Subcutaneous abdominal adipose tissue (tissue), 5 donors: ENCODE data around the gene CTNND2.

Source experiments
- H3K27ac ChIP-seq: one replicate; pipeline ENCODE4 v1.7.0; 2013; ENCODE audit warnings: low read depth, mild to moderate bottlenecking, inconsistent platforms, low read length, moderate library complexity
- H3K27me3 ChIP-seq, 5 donors: one replicate each; pipeline ENCODE4 v1.7.0; 2013; ENCODE audit warnings: low read length in 5 of 5, inconsistent platforms in 1 of 5; ENCODE audit not compliant: control insufficient read depth in 5 of 5, insufficient read depth in 4 of 5
- H3K36me3 ChIP-seq, 5 donors: one replicate each; pipeline ENCODE4 v1.7.0; 2013; ENCODE audit warnings: low read length in 5 of 5; ENCODE audit not compliant: control insufficient read depth in 5 of 5, insufficient read depth in 5 of 5
- H3K4me1 ChIP-seq, 5 donors: one replicate each; pipeline ENCODE4 v1.7.0; 2013; ENCODE audit warnings: low read length in 5 of 5, mild to moderate bottlenecking in 3 of 5, moderate library complexity in 1 of 5; ENCODE audit not compliant: control insufficient read depth in 5 of 5, insufficient read depth in 5 of 5
- H3K4me3 ChIP-seq, 5 donors: one replicate each; pipeline ENCODE4 v1.7.0; 2013; ENCODE audit warnings: low read length in 5 of 5, low read depth in 1 of 5
- H3K9ac ChIP-seq, 5 donors: one replicate each; pipeline ENCODE4 v1.7.0; 2013; ENCODE audit warnings: low read length in 5 of 5, mild to moderate bottlenecking in 4 of 5, moderate library complexity in 3 of 5
- H3K9me3 ChIP-seq, 5 donors: one replicate each; pipeline ENCODE4 v1.7.0; 2013; ENCODE audit warnings: low read length in 5 of 5; ENCODE audit not compliant: control insufficient read depth in 5 of 5
- donor health status: healthy.
- donor health status: healthy.
- donor health status: healthy.
- donor health status: healthy.
- donor health status: healthy.

Gene CTNND2

DNA sequence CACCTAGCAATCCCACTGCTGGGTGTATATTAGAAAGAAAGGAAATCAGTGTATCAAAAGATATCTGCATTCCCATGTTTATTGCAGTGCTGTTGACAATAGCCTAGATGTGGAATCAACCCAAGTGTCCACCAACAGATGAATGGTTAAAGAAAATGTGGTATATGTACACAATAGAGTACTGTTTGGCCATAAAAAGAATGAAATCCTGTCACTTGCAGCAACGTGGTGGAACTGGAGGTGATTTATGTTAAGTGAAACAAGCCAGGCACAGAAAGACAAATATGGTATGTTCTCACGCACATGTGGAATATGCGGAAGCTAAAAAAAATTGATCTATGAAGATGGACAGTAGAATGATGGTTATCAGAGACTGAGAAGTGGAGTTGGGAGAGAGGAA, 921.6 kb downstream of the CTNND2 start:
- Histone ChIP-seq H3K4me3 (no peak overlapping the region), H3K27ac (no peak overlapping the region), H3K4me1 (no peaks in the 10 kb centered on the region), H3K27me3 (peaks cover 0 to 8% (median 6%) of the 10 kb centered on the region in 5 donors), H3K9ac (no peak overlapping the region), H3K36me3 (no peaks in the 10 kb centered on the region), H3K9me3 (no peaks in the 10 kb centered on the region)

DNA sequence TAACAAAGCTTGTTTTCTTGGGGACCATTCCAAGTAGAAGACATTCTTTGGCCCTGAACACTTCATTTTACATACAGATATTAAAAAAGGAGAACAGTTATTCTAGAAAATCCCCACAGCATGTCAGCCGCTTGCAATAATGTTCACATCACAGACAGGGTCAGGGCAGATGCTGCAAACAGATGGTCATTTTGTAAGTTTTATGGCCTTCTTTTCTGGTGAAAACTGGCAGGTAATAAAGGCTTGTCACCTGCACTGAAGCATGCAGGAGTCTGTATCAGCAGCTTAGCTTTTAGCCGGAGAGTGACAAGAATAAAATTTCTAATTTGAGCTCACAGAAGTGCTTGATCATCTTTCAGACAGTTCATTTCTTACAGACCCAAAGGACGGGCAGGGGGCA, 922.3 kb downstream of the CTNND2 start:
- Histone ChIP-seq H3K9ac (no peak overlapping the region), H3K27ac (no peak overlapping the region), H3K4me1 (peaks cover 0 to 5% (median 0%) of the 10 kb centered on the region in 5 donors), H3K4me3 (no peak overlapping the region), H3K27me3 (peaks cover 0 to 4% (median 2%) of the 10 kb centered on the region in 5 donors), H3K9me3 (no peaks in the 10 kb centered on the region), H3K36me3 (no peaks in the 10 kb centered on the region)

DNA sequence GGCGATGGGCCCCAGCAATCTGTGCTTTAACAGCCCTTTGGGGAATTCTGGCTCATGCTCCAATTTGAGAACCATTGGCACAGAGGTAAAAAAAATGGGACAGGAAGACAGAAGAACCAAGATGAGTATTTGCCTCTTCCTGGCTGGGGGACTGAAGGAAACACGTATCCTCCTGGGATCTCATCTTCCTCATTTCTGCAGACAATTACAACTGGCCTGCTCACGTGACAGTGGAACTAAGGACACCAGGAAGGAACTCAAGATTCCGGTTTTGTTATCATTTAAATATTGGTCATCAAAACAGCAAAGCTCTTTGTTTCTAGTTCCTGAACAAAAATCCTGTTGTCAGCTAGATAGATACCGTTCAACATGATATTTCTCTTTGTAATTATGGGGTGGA, 927.2 kb downstream of the CTNND2 start:
- Histone ChIP-seq H3K9ac (no peak overlapping the region), H3K36me3 (no peaks in the 10 kb centered on the region), H3K27ac (no peak overlapping the region), H3K4me3 (no peak overlapping the region), H3K9me3 (no peaks in the 10 kb centered on the region), H3K4me1 (peaks cover 0 to 6% (median 0%) of the 10 kb centered on the region in 5 donors), H3K27me3 (no peaks in the 10 kb centered on the region)

DNA sequence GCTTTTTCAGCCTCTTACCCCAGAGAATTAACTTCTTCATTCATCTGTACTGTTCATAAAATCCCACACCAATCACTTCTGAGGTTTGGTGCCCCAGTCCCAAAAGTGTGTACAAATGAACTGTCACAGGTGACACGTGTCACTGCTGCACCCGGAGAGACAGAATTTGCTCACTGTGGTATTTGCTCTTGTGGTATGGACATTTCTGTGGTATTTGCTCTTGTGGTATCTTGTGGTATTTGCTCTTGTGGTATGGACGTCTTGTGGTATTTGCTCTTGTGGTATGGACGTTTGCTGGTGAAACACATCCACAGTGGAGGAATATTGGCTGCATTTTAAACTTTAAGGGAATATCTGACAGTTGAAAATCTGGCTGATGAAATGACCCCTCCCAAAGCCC, 928.3 kb downstream of the CTNND2 start:
- H3K27me3 ChIP-seq: no peaks in the 10 kb centered on the region
- no peaks in the 10 kb centered on the region for H3K9me3 ChIP-seq
- no peak overlapping the region for H3K4me3 ChIP-seq
- H3K9ac ChIP-seq: no peak overlapping the region
- H3K36me3 ChIP-seq: no peaks in the 10 kb centered on the region
- peaks cover 0 to 6% (median 0%) of the 10 kb centered on the region in 5 donors for H3K4me1 ChIP-seq
- H3K27ac ChIP-seq: no peak overlapping the region

DNA sequence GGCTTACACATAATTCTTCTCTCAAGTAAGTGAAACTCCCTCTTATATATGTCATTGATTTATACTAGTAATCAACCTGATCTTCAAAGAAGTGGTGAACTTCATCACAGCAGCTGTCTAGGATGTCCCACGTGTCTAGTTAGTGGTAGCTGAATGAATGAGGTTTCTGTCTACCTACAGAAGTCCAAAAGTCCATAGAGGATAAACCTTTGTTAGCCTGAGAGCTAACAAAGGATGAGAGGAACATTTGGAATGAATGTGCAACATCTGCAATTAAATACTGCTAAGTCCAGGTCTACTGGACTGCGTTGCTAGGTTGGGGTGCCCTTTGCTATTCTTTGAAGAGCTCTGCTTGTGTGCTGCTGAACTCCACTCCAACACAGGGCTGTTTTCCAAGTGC, 929.4 kb downstream of the CTNND2 start:
- Histone ChIP-seq H3K9ac (no peak overlapping the region), H3K27me3 (no peaks in the 10 kb centered on the region), H3K36me3 (no peaks in the 10 kb centered on the region), H3K4me1 (peaks cover 0 to 6% (median 0%) of the 10 kb centered on the region in 5 donors), H3K9me3 (no peaks in the 10 kb centered on the region), H3K4me3 (no peak overlapping the region), H3K27ac (no peak overlapping the region)

DNA sequence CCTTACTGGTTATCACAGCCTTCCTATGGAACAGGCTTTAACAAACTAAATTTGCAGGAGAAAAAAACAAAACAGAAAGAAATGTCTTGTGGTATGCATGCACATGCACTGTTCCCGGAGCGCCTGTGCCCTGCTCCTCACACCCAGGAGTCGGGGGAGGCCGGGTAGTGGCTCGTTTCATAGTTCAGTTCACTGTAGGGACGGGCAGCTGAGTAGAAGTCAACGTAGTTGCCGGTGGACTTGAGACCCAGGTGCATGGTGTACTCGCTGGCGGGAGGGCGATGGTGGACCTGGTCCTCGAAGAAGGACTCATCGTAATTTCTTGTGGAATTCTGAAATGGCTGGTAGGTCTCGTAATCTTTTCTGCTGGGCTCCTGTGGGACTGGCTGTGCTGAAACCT, 930.9 kb downstream of the CTNND2 start:
- H3K4me1 ChIP-seq: peaks cover 0 to 6% (median 0%) of the 10 kb centered on the region in 5 donors
- H3K9ac ChIP-seq: no peak overlapping the region
- no peak overlapping the region for H3K27ac ChIP-seq
- H3K9me3 ChIP-seq: no peaks in the 10 kb centered on the region
- H3K27me3 ChIP-seq: no peaks in the 10 kb centered on the region
- no peaks in the 10 kb centered on the region for H3K36me3 ChIP-seq
- H3K4me3 ChIP-seq: no peak overlapping the region

DNA sequence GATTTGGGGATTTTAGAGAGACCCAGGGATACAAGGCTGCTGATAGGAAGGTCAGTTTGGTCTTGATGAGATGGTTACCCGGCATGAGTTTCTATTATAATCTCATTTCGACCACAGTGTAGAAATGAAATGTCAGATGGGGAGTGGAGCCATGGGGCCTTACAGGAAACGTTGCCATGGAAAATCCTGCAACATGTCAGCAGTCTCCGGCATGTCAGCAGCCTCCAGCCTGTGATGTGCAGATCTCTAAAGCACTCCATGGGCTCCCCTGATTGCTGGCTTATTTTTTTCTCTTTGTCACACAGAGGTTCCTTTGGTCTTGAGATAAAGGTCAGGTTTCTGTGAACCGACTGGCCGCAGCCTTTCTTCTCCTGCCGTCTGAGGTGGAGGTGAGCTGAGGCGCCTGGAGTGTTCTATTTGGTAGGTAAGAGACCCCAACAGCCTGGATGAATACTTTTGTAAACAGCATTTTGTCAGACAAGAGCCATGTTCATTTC, 934.5 kb downstream of the CTNND2 start:
- no peak overlapping the region for H3K27ac ChIP-seq
- H3K4me1 ChIP-seq: no peaks in the 10 kb centered on the region
- no peak overlapping the region for H3K9ac ChIP-seq
- H3K4me3 ChIP-seq: no peak overlapping the region
- H3K9me3 ChIP-seq: no peaks in the 10 kb centered on the region
- H3K36me3 ChIP-seq: no peaks in the 10 kb centered on the region
- H3K27me3 ChIP-seq: no peaks in the 10 kb centered on the region

DNA sequence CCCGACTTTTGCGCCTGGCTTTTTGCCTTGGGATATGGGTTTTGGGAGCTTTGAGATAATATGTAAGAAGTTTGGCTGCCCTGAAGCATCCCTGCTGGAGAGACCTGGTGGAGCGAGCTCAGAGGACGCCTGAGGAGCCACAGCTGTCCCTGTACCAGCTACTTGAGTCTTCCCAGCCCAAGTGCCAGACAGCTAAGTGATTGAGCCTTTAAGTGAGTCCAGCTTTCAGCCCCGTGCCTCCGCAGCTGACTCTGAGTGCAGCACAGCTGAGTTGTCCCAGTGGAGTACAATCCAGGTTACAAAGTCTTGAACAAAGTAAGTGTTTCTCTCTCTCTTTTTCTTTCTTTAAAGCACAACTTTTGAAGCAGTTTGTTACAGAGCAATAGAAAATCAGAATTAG, 939.4 kb downstream of the CTNND2 start:
- Histone ChIP-seq H3K4me3 (no peak overlapping the region), H3K4me1 (no peaks in the 10 kb centered on the region), H3K9me3 (no peaks in the 10 kb centered on the region), H3K9ac (no peak overlapping the region), H3K27ac (no peak overlapping the region), H3K36me3 (no peaks in the 10 kb centered on the region), H3K27me3 (no peaks in the 10 kb centered on the region)

DNA sequence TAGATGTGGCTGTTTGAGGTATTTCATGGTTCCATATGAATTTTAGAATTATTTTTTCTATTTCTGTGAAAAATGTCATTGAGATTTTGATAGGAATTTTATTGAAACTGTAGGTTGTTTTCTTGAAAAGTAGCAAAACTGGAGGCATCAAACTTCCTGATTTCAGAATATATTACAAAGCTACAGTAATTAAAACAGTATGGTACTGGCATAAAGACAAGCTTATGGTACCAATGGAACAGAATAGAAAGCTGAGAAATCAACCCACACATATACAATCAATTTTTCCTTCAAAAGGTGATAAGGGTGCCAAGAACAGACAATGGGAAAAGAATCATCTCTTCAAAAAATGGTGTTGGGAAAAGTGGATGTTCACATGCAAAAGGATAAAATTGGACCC, 945.5 kb downstream of the CTNND2 start:
- no peaks in the 10 kb centered on the region for H3K36me3 ChIP-seq
- H3K4me1 ChIP-seq: no peaks in the 10 kb centered on the region
- H3K27ac ChIP-seq: no peak overlapping the region
- no peak overlapping the region for H3K4me3 ChIP-seq
- no peaks in the 10 kb centered on the region for H3K27me3 ChIP-seq
- H3K9ac ChIP-seq: no peak overlapping the region
- peaks cover 3 to 11% (median 8%) of the 10 kb centered on the region in 5 donors for H3K9me3 ChIP-seq

DNA sequence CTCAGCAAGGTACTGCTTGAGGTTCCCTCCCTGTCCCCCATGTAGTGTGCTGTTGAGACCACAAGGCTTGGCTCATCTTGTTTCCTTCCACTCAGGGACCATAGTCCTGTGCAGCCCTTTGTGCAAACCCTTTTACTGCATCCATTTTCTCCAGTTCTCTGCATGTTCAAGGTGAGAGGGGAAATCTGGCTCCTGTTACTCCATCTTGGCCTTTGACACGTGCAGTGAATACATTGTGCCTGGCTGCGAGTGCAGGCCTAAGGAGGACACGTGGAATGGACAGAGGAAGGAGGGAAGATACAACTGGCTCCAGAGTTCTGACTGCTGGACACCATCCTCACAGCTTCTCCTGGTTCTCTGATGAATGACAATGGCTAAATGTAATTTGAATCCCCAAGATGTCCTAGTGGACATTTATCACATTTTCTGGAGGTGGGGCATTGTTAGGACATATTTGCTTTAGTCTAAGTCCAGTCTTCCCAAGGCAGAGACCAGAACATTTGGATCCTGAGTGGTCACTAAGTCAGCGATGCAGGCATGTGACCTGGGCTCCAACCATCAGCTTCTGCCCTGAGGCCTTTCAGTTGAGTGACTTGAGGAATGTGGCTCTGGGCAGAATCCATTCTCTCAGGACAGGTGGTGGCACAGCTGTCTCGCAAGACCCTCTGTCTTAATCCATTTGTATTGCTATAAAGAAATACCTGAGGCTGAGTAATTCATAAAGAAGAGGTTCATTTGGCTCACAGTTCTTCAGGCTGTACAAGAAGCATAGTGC, 954.2 kb downstream of the CTNND2 start:
- Histone ChIP-seq H3K27ac (no peak overlapping the region), H3K9ac (no peak overlapping the region), H3K4me3 (no peak overlapping the region), H3K36me3 (no peaks in the 10 kb centered on the region), H3K9me3 (no peaks in the 10 kb centered on the region), H3K27me3 (no peaks in the 10 kb centered on the region), H3K4me1 (no peaks in the 10 kb centered on the region)
